Measurements from ENCODE around the gene C6orf15. TPM values are rescaled to one million over a fixed set of nuclear protein-coding genes. Genes with fewer than 3 reads are reported as not detected.

C6orf15 gene
- total RNA-seq, 1 donor = not detected

- H3K79me2 ChIP-seq (ENCODE audit: insufficient read depth, low read length) = no peaks in the 10 kb centered on the region
- H3K27ac ChIP-seq (ENCODE audit: low read depth, low read length) = no peak overlapping the region
- H3K4me1 ChIP-seq (ENCODE audit: insufficient read depth, low read length) = peaks cover under 1% of the 10 kb centered on the region
- no peaks in the 10 kb centered on the region for H3K27me3 ChIP-seq (ENCODE audit: insufficient read depth, low read length)
- no peaks in the 10 kb centered on the region for H4K20me1 ChIP-seq (ENCODE audit: insufficient read depth, low read length)
- DNase-seq (ENCODE audit: insufficient read length, low spot score, missing footprints) = no peak
- H3K4me3 ChIP-seq (ENCODE audit: insufficient read depth, low read length) = no peak overlapping the region
- H3K36me3 ChIP-seq (ENCODE audit: insufficient read depth, low read length) = peaks cover 12% of the 10 kb centered on the region
- H3K9me3 ChIP-seq (ENCODE audit: low read depth, low read length) = no peaks in the 10 kb centered on the region
- no peak for TF ChIP-seq CTCF (IDR thresholded peaks at IDR 0.05; ENCODE audit: extremely low read depth, low read depth, low read length)
- no peak overlapping the region for H2AFZ ChIP-seq (ENCODE audit: low read length)
- no peak overlapping the region for H3K4me2 ChIP-seq (ENCODE audit: insufficient read depth, low read length)
These were observed 32.1 kb upstream of the C6orf15 start for GRCh38 chr6:31144296-31144969.

GRCh38 chr6:31143148-31143547, 30.8 kb upstream of the C6orf15 start:
- H4K20me1 ChIP-seq (ENCODE audit: insufficient read depth, low read length) = no peaks in the 10 kb centered on the region
- H3K4me2 ChIP-seq (ENCODE audit: insufficient read depth, low read length) = no peak overlapping the region
- no peak overlapping the region for H2AFZ ChIP-seq (ENCODE audit: low read length)
- no peaks in the 10 kb centered on the region for H3K27me3 ChIP-seq (ENCODE audit: insufficient read depth, low read length)
- no peak overlapping the region for H3K27ac ChIP-seq (ENCODE audit: low read depth, low read length)
- H3K4me3 ChIP-seq (ENCODE audit: insufficient read depth, low read length) = no peak overlapping the region
- peaks cover 3% of the 10 kb centered on the region for H3K4me1 ChIP-seq (ENCODE audit: insufficient read depth, low read length)
- H3K36me3 ChIP-seq (ENCODE audit: insufficient read depth, low read length) = peaks cover 11% of the 10 kb centered on the region
- no peaks in the 10 kb centered on the region for H3K9me3 ChIP-seq (ENCODE audit: low read depth, low read length)
- TF ChIP-seq CTCF (IDR thresholded peaks at IDR 0.05; ENCODE audit: extremely low read depth, low read depth, low read length) = no peak
- H3K79me2 ChIP-seq (ENCODE audit: insufficient read depth, low read length) = no peaks in the 10 kb centered on the region
- peak; percentile 88 for DNase-seq (ENCODE audit: insufficient read length, low spot score, missing footprints)

- H3K4me2 ChIP-seq (ENCODE audit: insufficient read depth, low read length) = no peak overlapping the region
- H3K79me2 ChIP-seq (ENCODE audit: insufficient read depth, low read length) = no peaks in the 10 kb centered on the region
- H3K4me3 ChIP-seq (ENCODE audit: insufficient read depth, low read length) = no peak overlapping the region
- no peak overlapping the region for H3K27ac ChIP-seq (ENCODE audit: low read depth, low read length)
- no peaks in the 10 kb centered on the region for H3K9me3 ChIP-seq (ENCODE audit: low read depth, low read length)
- H3K4me1 ChIP-seq (ENCODE audit: insufficient read depth, low read length) = peaks cover 7% of the 10 kb centered on the region
- no peaks in the 10 kb centered on the region for H3K27me3 ChIP-seq (ENCODE audit: insufficient read depth, low read length)
- H4K20me1 ChIP-seq (ENCODE audit: insufficient read depth, low read length) = no peaks in the 10 kb centered on the region
- H3K36me3 ChIP-seq (ENCODE audit: insufficient read depth, low read length) = peaks cover 11% of the 10 kb centered on the region
- DNase-seq (ENCODE audit: insufficient read length, low spot score, missing footprints) = peak; percentile 54
- no peak for TF ChIP-seq CTCF (IDR thresholded peaks at IDR 0.05; ENCODE audit: extremely low read depth, low read depth, low read length)
- H2AFZ ChIP-seq (ENCODE audit: low read length) = no peak overlapping the region
These were observed 30.0 kb upstream of the C6orf15 start for GRCh38 chr6:31142361-31142761.

GRCh38 chr6:31140643-31141042, 28.3 kb upstream of the C6orf15 start:
- Histone ChIP-seq H3K36me3 (ENCODE audit: insufficient read depth, low read length) (peaks cover 11% of the 10 kb centered on the region), H3K4me3 (ENCODE audit: insufficient read depth, low read length) (no peak overlapping the region), H2AFZ (ENCODE audit: low read length) (no peak overlapping the region), H3K4me2 (ENCODE audit: insufficient read depth, low read length) (no peak overlapping the region), H3K79me2 (ENCODE audit: insufficient read depth, low read length) (no peaks in the 10 kb centered on the region), H3K4me1 (ENCODE audit: insufficient read depth, low read length) (peaks cover 7% of the 10 kb centered on the region), H3K9me3 (ENCODE audit: low read depth, low read length) (no peaks in the 10 kb centered on the region), H3K27ac (ENCODE audit: low read depth, low read length) (no peak overlapping the region), H3K27me3 (ENCODE audit: insufficient read depth, low read length) (no peaks in the 10 kb centered on the region), H4K20me1 (ENCODE audit: insufficient read depth, low read length) (no peaks in the 10 kb centered on the region)
- TF ChIP-seq CTCF (IDR thresholded peaks at IDR 0.05; ENCODE audit: extremely low read depth, low read depth, low read length) = no peak
- peak; percentile 10 for DNase-seq (ENCODE audit: insufficient read length, low spot score, missing footprints)
